DMS53 treated with DMSO at 0.1 percent for 48 hours (cell line): Measurements from ENCODE around the gene MAGEB3.
A peak's percentile ranks its signal among the peaks of the same experiment; 100 is the strongest.

Source experiments
- DNase-seq: peaks from one replicate; lab custom pipeline; 2025; ENCODE audit not compliant: unreplicated experiment; lab: John Stamatoyannopoulos, UW

The MAGEB3 gene

GRCh38 chrX:30278365-30278764, 47.9 kb downstream of the MAGEB3 start:
- no peak for DNase-seq

DNA sequence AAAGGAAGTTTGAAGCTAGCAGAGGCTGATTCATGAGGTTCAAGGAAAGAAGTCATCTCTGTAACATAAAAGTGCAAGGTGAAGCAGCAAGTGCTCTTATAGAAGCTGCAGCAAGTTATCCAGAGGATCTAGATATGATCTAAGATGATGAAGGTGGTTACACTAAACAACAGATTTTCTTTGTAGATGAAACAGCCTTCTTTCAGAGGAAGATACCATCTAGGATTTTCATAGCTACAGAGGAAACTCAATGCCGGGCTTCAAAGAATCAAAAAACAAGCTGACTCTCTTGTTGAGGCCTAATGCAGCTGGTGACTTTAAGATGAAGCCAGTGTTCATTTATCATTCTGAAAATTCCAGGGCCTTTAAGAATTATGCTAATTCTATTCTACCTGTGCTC, 50.0 kb downstream of the MAGEB3 start:
- DNase-seq, result no peak

- no peak for DNase-seq
These were observed 52.1 kb downstream of the MAGEB3 start for GRCh38 chrX:30282527-30282926.

DNA sequence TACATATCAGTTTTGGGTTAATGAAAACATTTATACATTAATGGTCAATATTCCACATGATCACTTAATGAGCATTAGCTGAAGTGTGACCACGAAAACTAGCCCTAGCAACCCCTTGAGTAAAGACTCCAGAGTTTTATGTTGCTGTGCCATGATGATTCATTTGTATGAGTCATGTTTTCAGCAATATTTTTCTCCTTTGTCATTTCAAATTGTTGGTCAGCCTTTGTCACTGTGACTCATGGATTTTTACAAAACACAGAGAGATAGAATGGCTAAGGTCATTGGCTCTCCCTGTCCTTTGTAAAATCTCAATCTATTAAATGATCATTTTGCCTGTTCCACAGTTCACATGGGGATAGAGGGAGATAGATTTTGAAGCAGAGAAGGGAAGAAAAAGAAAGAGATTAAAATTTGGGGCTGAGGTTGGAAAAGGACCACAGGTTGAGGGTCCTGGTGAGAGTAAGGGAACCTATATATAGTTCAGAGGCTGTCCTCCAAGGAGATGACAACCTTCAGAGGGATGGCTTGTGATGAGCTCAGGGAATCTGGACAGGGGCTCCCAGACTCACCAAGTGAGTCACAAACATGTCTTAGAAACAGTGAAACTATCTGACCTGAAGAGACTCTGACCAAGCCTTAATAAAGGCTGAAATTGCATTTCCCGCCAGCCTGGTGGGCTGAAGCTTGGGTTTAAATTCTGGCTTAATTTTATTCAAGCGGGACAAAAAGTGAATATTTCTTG, 53.2 kb downstream of the MAGEB3 start:
- peak; percentile 62 for DNase-seq
